ENCODE data around the gene EIF6.

EIF6 gene

GRCh38 chr20:35293303-35294292 lies 9.0 kb upstream of the EIF6 start:
- no peak for DNase-seq

GRCh38 chr20:35292504-35293285 lies 8.1 kb upstream of the EIF6 start:
- DNase-seq: no peak

- no peak for DNase-seq
Observed at GRCh38 chr20:35291654-35292503, 7.3 kb upstream of the EIF6 start, which contains the start of gene FAM83C. FAM83C (minus strand) TSS chr20:35292425; CDS start chr20:35292304, 121 bp downstream.

GRCh38 chr20:35290887-35291417 lies 6.4 kb upstream of the EIF6 start:
- no peak for DNase-seq

- no peak for DNase-seq
Observed at GRCh38 chr20:35290186-35290886, 5.8 kb upstream of the EIF6 start.

GRCh38 chr20:35288325-35289060 lies 3.9 kb upstream of the EIF6 start:
- DNase-seq: no peak

- no peak for DNase-seq
Observed at GRCh38 chr20:35287509-35288324, 3.1 kb upstream of the EIF6 start.

GRCh38 chr20:35286899-35287508 lies 2.4 kb upstream of the EIF6 start:
- DNase-seq: no peak

GRCh38 chr20:35286077-35286898 lies 1.7 kb upstream of the EIF6 start:
- no peak for DNase-seq

- no peak for DNase-seq
Observed at GRCh38 chr20:35285806-35286076, 1.2 kb upstream of the EIF6 start.

GRCh38 chr20:35284992-35285805 lies 627 bp upstream of the EIF6 start:
- DNase-seq: no peak

GRCh38 chr20:35283441-35284266 lies 918 bp downstream of the EIF6 start:
- DNase-seq: no peak

- DNase-seq: no peak
Observed at GRCh38 chr20:35281506-35282101, 3.0 kb downstream of the EIF6 start.

GRCh38 chr20:35280523-35280922 lies 4.0 kb downstream of the EIF6 start:
- no peak for DNase-seq

- DNase-seq: no peak
Observed at GRCh38 chr20:35279533-35280174, 4.9 kb downstream of the EIF6 start.

- no peak for DNase-seq
Observed at GRCh38 chr20:35279040-35279439, 5.5 kb downstream of the EIF6 start.

Data from CD4-positive, alpha-beta T cell treated with Interleukin-21 for 1 hour (primary cell).